Heart left ventricle (tissue), 16 donors: ENCODE measurements around the gene WDR47. TPM values are rescaled to one million over a fixed set of nuclear protein-coding genes. Genes with fewer than 3 reads are reported as not detected.
"Not testable (repeated sequence)": the region's sequence is repeated elsewhere in the genome, so short reads cannot be mapped to it uniquely, and the experiment has no call there.

ENCODE experiments used
- ATAC-seq, 4 donors: fragments of 200-7000 bp; cut with Tn5 transposase; one replicate each; pipeline ENCODE4 v1.9.1; 2020 to 2022; ENCODE audit warnings: moderate library complexity in 4 of 4, mild to moderate bottlenecking in 3 of 4, moderate number of reproducible peaks in 1 of 4
- DNase-seq, 5 donors: peaks; one replicate each; pipeline ENCODE4 v3.0.0-alpha.2; 2020
- H3K27ac ChIP-seq, 12 donors: fragments of 200-600 bp; sonication (generic) in 4 of 12; one replicate each; pipeline versions ENCODE4 v1.5.0 to v1.8.0; 2016 to 2022; ENCODE audit warnings: mild to moderate bottlenecking in 2 of 12
- H3K27me3 ChIP-seq, 9 donors: fragments of 200-600 bp; sonication (generic) in 2 of 9; one replicate each; pipeline versions ENCODE4 v1.5.1 to v1.8.0; 2016 to 2022; ENCODE audit warnings: mild to moderate bottlenecking in 3 of 9
- H3K36me3 ChIP-seq, 9 donors: fragments of 200-600 bp; sonication (generic) in 2 of 9; one replicate each; pipeline versions ENCODE4 v1.5.0 to v1.8.0; 2018 to 2022; ENCODE audit warnings: mild to moderate bottlenecking in 2 of 9
- H3K4me1 ChIP-seq, 12 donors: fragments of 200-600 bp; sonication (generic) in 4 of 12; one replicate each; pipeline versions ENCODE4 v1.5.0 to v1.8.0; 2016 to 2022; ENCODE audit warnings: mild to moderate bottlenecking in 3 of 12
- H3K4me3 ChIP-seq, 12 donors: fragments of 200-600 bp; sonication (generic) in 4 of 12; one replicate each; pipeline versions ENCODE4 v1.5.0 to v1.8.0; 2017 to 2022; ENCODE audit warnings: mild to moderate bottlenecking in 9 of 12, moderate library complexity in 4 of 12
- H3K9me3 ChIP-seq, 12 donors: fragments of 200-600 bp; sonication (generic) in 4 of 12; one replicate each; pipeline versions ENCODE4 v1.5.0 to v1.8.0; 2016 to 2022; ENCODE audit warnings: mild to moderate bottlenecking in 1 of 12
- POLR2A ChIP-seq, 2 donors: fragments of 450-650 bp; IDR thresholded peaks; one replicate each; pipeline ENCODE4 v1.6.1; 2017; ENCODE audit warnings: antibody characterized with exemption in 2 of 2, mild to moderate bottlenecking in 2 of 2, moderate library complexity in 2 of 2
- WGBS, 4 donors: extraction: QIAGEN DNeasy Blood & Tissue Kit in 2 of 4; methylation state at CpG; one replicate each; pipeline versions ENCODE4 v1.1.5 to v1.1.7; 2013 to 2018; 5-methylcytosine and 5-hydroxymethylcytosine counted together
- intact Hi-C, 10 donors: fragments of 100-400 bp; cut with DNase I; formaldehyde crosslinking; loops; one replicate each; pipeline versions ENCODE4 v1.11.1 to v1.14.2; 2022
- polyA plus RNA-seq, 2 donors: library from polyadenylated mRNA; stranded (reverse); fragments of 200-250 nt; gene quantifications; one replicate each; pipeline ENCODE4 v1.2.3, GENCODE V29; 2013
- total RNA-seq, 9 donors: library from RNA; depleted of rRNA in 2 of 9; stranded (reverse); fragments of >200 nt in 2 of 9; fragmentation: NEBNext Ultra II Directional in 3 of 9; extraction: Animal tissue kit (Norgen Biotek cat#: 25700) in 3 of 9; gene quantifications; one replicate each; pipeline versions ENCODE4 v1.1.0 to v1.2.4, GENCODE V29; 2016 to 2023
- TF ChIP-seq, protein P1 (sequence below), 12 donors: fragments of 200-600 bp; sonication (generic) in 4 of 12; IDR thresholded peaks; one replicate each; pipeline versions ENCODE4 v1.5.0 to v1.8.0; 2018 to 2022; ENCODE audit warnings: antibody characterized with exemption in 12 of 12, mild to moderate bottlenecking in 5 of 12
- donor health status: ischemic (EF 13 %, LVEDD 7.1; RV severe dilation, severe dysfunction).
- donor health status: healthy with polysubstance abuse.
- donor health status: DM: no; HTN: yes; CAD: no.
- donor health status: DM: no; HTN: no; CAD: no.
- donor health status: ischemic (EF 25% LVEDD 6.9; RV normal size, moderate dysfunction).
- donor health status: ischemic (EF 25% LVEDD 5.7; RV mildly dilated, moderate dysfunction).
- donor health status: healthy.
- donor health status: DM: yes; HTN: yes; CAD: no.
- donor health status: ischemic (EF 35%, LVEDD 5.7; RV mildly dilated, moderate dysfunction).
- donor health status: nonischemic (EF 11% LVEDD 7.7; RV severe dilation, severe dysfunction).
- donor health status: DM: yes; HTN: yes; CAD: no.
- donor health status: PGD.
- donor health status: ischemic (EF 29% LVEDD 5.4; RV normal size, mild dysfunction).
- donor health status: nonischemic (EF 23%, LVEDD 6.1; RV moderate dilation, normal function).

Gene WDR47
- total and polyA plus RNA-seq, 11 donors, result 2.6 to 22.3 (median 14.6) TPM

DNA sequence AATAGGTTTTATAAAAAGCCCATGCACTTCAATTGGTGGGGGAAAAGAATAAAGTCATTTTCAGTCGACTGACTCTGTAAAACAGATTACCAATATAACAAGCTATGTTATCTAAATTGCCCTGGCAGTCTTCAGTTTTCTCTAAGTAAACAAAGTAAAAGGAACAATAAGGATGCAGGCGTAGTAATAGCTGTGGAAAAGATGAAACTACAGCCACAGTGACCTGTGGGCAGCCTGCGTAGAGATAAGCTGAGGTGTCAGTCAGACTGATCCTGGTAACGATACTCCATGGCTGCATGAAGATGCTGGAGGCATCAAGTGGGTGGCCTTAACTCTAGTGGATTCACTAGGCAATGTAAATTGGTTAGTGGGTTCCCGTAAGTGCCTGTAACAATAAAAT, 108.0 kb downstream of the WDR47 start:
- H3K36me3 ChIP-seq, result peaks cover 0 to 98% (median 97%) of the 10 kb centered on the region in 9 donors
- H3K27ac ChIP-seq, result no peak overlapping the region
- TF ChIP-seq, protein P1, sequence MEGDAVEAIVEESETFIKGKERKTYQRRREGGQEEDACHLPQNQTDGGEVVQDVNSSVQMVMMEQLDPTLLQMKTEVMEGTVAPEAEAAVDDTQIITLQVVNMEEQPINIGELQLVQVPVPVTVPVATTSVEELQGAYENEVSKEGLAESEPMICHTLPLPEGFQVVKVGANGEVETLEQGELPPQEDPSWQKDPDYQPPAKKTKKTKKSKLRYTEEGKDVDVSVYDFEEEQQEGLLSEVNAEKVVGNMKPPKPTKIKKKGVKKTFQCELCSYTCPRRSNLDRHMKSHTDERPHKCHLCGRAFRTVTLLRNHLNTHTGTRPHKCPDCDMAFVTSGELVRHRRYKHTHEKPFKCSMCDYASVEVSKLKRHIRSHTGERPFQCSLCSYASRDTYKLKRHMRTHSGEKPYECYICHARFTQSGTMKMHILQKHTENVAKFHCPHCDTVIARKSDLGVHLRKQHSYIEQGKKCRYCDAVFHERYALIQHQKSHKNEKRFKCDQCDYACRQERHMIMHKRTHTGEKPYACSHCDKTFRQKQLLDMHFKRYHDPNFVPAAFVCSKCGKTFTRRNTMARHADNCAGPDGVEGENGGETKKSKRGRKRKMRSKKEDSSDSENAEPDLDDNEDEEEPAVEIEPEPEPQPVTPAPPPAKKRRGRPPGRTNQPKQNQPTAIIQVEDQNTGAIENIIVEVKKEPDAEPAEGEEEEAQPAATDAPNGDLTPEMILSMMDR (IDR thresholded peaks at IDR 0.05), result no peak
- no peak for TF ChIP-seq POLR2A (IDR thresholded peaks at IDR 0.05)
- ATAC-seq (no peak), DNase-seq (no peak)
- intact Hi-C loops, result loop anchor here in 1 of 10 donors (10.0 kb wide), 1 partner anchor 61 kb away; no protein-coding TSS in a partner anchor
- no peaks in the 10 kb centered on the region for H3K9me3 ChIP-seq
- H3K4me1 ChIP-seq, result no peaks in the 10 kb centered on the region
- H3K27me3 ChIP-seq, result no peaks in the 10 kb centered on the region
- H3K4me3 ChIP-seq, result no peak overlapping the region
- WGBS, 4 donors, result 84 to 95% (median 92%) methylated on average over 5 of the region's 5 CpGs

DNA sequence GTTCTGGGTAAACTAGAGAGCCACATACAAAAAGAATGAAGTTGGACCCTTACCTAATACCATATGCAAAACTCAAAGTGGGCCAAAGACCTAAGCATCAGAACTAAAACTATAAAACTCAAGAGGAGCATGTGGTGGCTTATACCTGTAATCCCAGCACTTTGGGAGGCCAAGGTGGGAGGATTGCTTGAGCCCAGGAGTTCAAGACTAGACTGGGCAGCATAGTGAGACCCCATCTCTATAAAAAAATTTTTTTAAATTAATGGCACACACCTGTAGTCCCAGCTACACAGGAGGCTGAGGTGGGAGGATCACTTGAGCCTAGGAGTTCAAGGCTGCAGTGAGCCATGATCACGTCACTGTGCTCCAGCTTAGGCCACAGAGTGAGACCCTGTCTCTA, 114.3 kb downstream of the WDR47 start:
- not testable (repeated sequence) for H3K4me1 ChIP-seq, DNase-seq, H3K9me3 ChIP-seq, H3K4me3 ChIP-seq, H3K27me3 ChIP-seq, H3K27ac ChIP-seq, ATAC-seq
- H3K36me3 ChIP-seq, result peaks cover 0 to 100% (median 90%) of the 10 kb centered on the region in 9 donors
- intact Hi-C loops, result loop anchor here in 1 of 10 donors (10.0 kb wide), 1 partner anchor 67 kb away; no protein-coding TSS in a partner anchor
- 94 to 100% (median 96%) methylated on average over 1 of the region's 1 CpG for WGBS, 4 donors

DNA sequence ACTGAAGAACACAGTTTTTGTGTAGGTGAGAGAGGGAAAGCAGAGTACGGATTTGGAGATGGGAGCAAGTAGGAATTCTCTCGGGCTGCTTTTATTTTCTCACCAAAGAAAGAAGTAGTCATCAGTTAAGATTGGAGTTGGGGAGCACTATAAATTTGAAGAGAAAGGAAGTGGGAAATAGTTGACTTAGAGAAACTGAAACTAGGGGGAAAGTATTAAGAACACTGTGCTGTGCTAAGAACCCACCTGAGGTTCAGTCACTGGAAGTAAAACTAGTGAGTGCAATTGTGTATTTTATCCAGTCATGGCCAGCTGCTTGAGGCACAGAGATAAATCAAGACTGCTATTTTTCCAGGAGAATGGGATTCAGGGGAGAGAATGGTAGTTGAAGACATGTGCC, 116.0 kb downstream of the WDR47 start:
- intact Hi-C loops, result loop anchor here in 1 of 10 donors (10.0 kb wide), 1 partner anchor 69 kb away; no protein-coding TSS in a partner anchor
- Histone ChIP-seq H3K36me3 (peaks cover 0 to 86% (median 75%) of the 10 kb centered on the region in 9 donors), H3K27me3 (no peaks in the 10 kb centered on the region), H3K27ac (no peak overlapping the region), H3K9me3 (no peaks in the 10 kb centered on the region), H3K4me1 (no peaks in the 10 kb centered on the region), H3K4me3 (no peak overlapping the region)
- TF ChIP-seq POLR2A (IDR thresholded peaks at IDR 0.05), result no peak
- TF ChIP-seq, protein P1 (IDR thresholded peaks at IDR 0.05), result no peak
- 94 to 97% (median 96%) methylated on average over 2 of the region's 2 CpGs for WGBS, 4 donors
- ATAC-seq (no peak), DNase-seq (no peak)

Other genes starting within 250 kb of the WDR47 start
- gene AKNAD1, start 185.0 kb downstream of the WDR47 start, total RNA-seq, result under 1 TPM in 1 of 9 donors, not detected in 8; 0.59 TPM
- under 1 TPM in 1 of 2 donors, not detected in 1; 0.14 TPM for gene AKNAD1, start 185.0 kb downstream of the WDR47 start, polyA plus RNA-seq
- gene GPSM2, start 165.1 kb downstream of the WDR47 start, total RNA-seq, result 1 to 10 TPM in 8 of 9 donors, under 1 TPM in 1; 1.00 to 7.0 (median 2.4) TPM
- 1 to 10 TPM in 1 of 2 donors, under 1 TPM in 1; 0.72 to 4.4 TPM for gene GPSM2, start 165.1 kb downstream of the WDR47 start, polyA plus RNA-seq
- 10 to 100 TPM; 21.6 to 33.0 (median 27.9) TPM for gene CLCC1, start 78.6 kb downstream of the WDR47 start, total RNA-seq
- gene CLCC1, start 78.6 kb downstream of the WDR47 start, polyA plus RNA-seq, result 10 to 100 TPM in 1 of 2 donors, 1 to 10 TPM in 1; 7.9 to 19.5 TPM
- 10 to 100 TPM; 34.8 to 72.1 (median 55.4) TPM for gene TAF13, start 33.9 kb upstream of the WDR47 start, total RNA-seq
- gene TAF13, start 33.9 kb upstream of the WDR47 start, polyA plus RNA-seq, result 10 to 100 TPM; 38.1 to 83.9 TPM
- 10 to 100 TPM; 14.1 to 52.9 (median 29.9) TPM for gene TMEM167B, start 48.7 kb upstream of the WDR47 start, total RNA-seq
- gene TMEM167B, start 48.7 kb upstream of the WDR47 start, polyA plus RNA-seq, result 10 to 100 TPM; 10.8 to 27.3 TPM
- under 1 TPM in 7 of 9 donors, not detected in 2; 0.11 to 0.83 (median 0.31) TPM for gene ELAPOR1, start 72.0 kb upstream of the WDR47 start, total RNA-seq
- gene ELAPOR1, start 72.0 kb upstream of the WDR47 start, polyA plus RNA-seq, result under 1 TPM; 0.04 to 0.11 TPM
- 100 to 1,000 TPM in 6 of 9 donors, 10 to 100 TPM in 3; 88.5 to 113 (median 102) TPM for gene SARS1, start 171.8 kb upstream of the WDR47 start, total RNA-seq
- gene SARS1, start 171.8 kb upstream of the WDR47 start, polyA plus RNA-seq, result 100 to 1,000 TPM in 1 of 2 donors, 10 to 100 TPM in 1; 41.1 to 179 TPM
- 10 to 100 TPM in 1 of 9 donors, 1 to 10 TPM in 8; 2.5 to 11.9 (median 8.6) TPM for gene CELSR2, start 207.4 kb upstream of the WDR47 start, total RNA-seq
- 1 to 10 TPM; 1.6 to 2.1 TPM for gene CELSR2, start 207.4 kb upstream of the WDR47 start, polyA plus RNA-seq
- gene PSRC1, start 241.0 kb upstream of the WDR47 start, total RNA-seq, result 1 to 10 TPM in 3 of 9 donors, under 1 TPM in 5, not detected in 1; 0.23 to 3.6 (median 0.60) TPM
- gene PSRC1, start 241.0 kb upstream of the WDR47 start, polyA plus RNA-seq, result 1 to 10 TPM; 1.1 to 1.4 TPM